IMR-90 (cell line): ENCODE data around the gene FDCSP. TPM values are rescaled to one million over a fixed set of nuclear protein-coding genes. Genes with fewer than 3 reads are reported as not detected.

ENCODE experiments used
- ATAC-seq: fragments of 200-7000 bp; cut with Tn5 transposase; 2 replicates; pipeline ENCODE4 v1.9.1; 2020; ENCODE audit warnings: low read depth, mild to moderate bottlenecking, moderate library complexity
- BruUV-seq: library from RNA; stranded (reverse); fragments of 400-500 nt; replicated peaks from 2 replicates; lab custom pipeline; 2021; lab: Mats Ljungman, UMichigan
- CTCF ChIA-PET: fragments of 300-600 bp; formaldehyde crosslinking; extraction: SDS; loops from one replicate; lab custom pipeline; 2021; ENCODE audit warnings: antibody characterized with exemption; lab: Yijun Ruan, JAX
- POLR2A ChIA-PET: fragments of 300-600 bp; sonication (Branson Sonifier 250); formaldehyde crosslinking; loops from one replicate; lab custom pipeline; 2022; ENCODE audit warnings: antibody characterized with exemption; ENCODE audit not compliant: unreplicated experiment; lab: Charles Lee
- DNase-seq: peaks from one replicate; pipeline ENCODE4 v3.0.0; 2013
- H2AFZ ChIP-seq: replicated peaks from 2 replicates; pipeline ENCODE3; 2013; ENCODE audit warnings: low read length, mild to moderate bottlenecking; ENCODE audit not compliant: poor library complexity
- H2AK5ac ChIP-seq: 2 replicates; pipeline ENCODE4 v1.6.1; 2013; ENCODE audit warnings: low read depth, low read length, inconsistent platforms
- H2AK9ac ChIP-seq: replicated peaks from 2 replicates; pipeline ENCODE3; 2013; ENCODE audit warnings: mild to moderate bottlenecking, low read depth, low read length, moderate library complexity; ENCODE audit not compliant: poor library complexity
- H2BK120ac ChIP-seq: 2 replicates; pipeline ENCODE4 v1.6.1; 2013; ENCODE audit warnings: low read depth, low read length, inconsistent platforms
- H2BK15ac ChIP-seq: 3 replicates; pipeline ENCODE4 v1.6.1; 2013; ENCODE audit warnings: low read depth, low read length, inconsistent platforms
- H2BK20ac ChIP-seq: 2 replicates; pipeline ENCODE4 v1.6.1; 2013; ENCODE audit warnings: low read depth, mild to moderate bottlenecking, inconsistent platforms, low read length, moderate library complexity
- H2BK5ac ChIP-seq: 2 replicates; pipeline ENCODE4 v1.6.1; 2013; ENCODE audit warnings: mild to moderate bottlenecking, low read depth, low read length, inconsistent platforms; ENCODE audit not compliant: poor library complexity, severe bottlenecking
- H3K14ac ChIP-seq: replicated peaks from 2 replicates; pipeline ENCODE4 v1.6.1; 2013; ENCODE audit warnings: low read depth, low read length, inconsistent platforms
- H3K18ac ChIP-seq: 2 replicates; pipeline ENCODE4 v1.6.1; 2013; ENCODE audit warnings: low read depth, low read length, control low read depth
- H3K23ac ChIP-seq: 2 replicates; pipeline ENCODE4 v1.6.1; 2013; ENCODE audit warnings: low read depth, low read length, inconsistent platforms
- H3K27ac ChIP-seq: 2 replicates; pipeline ENCODE4 v1.5.1; 2013; ENCODE audit warnings: mild to moderate bottlenecking, control low read depth, low read length; ENCODE audit not compliant: insufficient read depth
- H3K27me3 ChIP-seq: 2 replicates; pipeline ENCODE4 v1.6.1; 2013; ENCODE audit warnings: low read length; ENCODE audit not compliant: control insufficient read depth, insufficient read depth
- H3K36me3 ChIP-seq: 2 replicates; pipeline ENCODE4 v1.6.1; 2013; ENCODE audit warnings: low read length, mixed read lengths; ENCODE audit not compliant: control insufficient read depth, insufficient read depth
- H3K4ac ChIP-seq: 2 replicates; pipeline ENCODE4 v1.6.1; 2013; ENCODE audit warnings: low read depth, low read length, inconsistent platforms
- H3K4me1 ChIP-seq: 2 replicates; pipeline ENCODE4 v1.6.1; 2013; ENCODE audit warnings: low read length, mixed read lengths; ENCODE audit not compliant: control insufficient read depth, insufficient read depth
- H3K4me2 ChIP-seq: 2 replicates; pipeline ENCODE4 v1.6.1; 2013; ENCODE audit warnings: low read depth, mild to moderate bottlenecking, control low read depth, low read length, moderate library complexity
- H3K4me3 ChIP-seq: 2 replicates; pipeline ENCODE4 v1.5.1; 2013; ENCODE audit warnings: low read depth, mild to moderate bottlenecking, control low read depth, low read length, moderate library complexity; ENCODE audit not compliant: insufficient read depth
- H3K56ac ChIP-seq: 2 replicates; pipeline ENCODE4 v1.6.1; 2013; ENCODE audit warnings: low read length, inconsistent platforms; ENCODE audit not compliant: insufficient read depth; ENCODE audit errors: extremely low read depth
- H3K79me1 ChIP-seq, 2 experiments: 2 replicates each; pipeline ENCODE4 v1.6.1; 2013; ENCODE audit warnings: low read length in 2 of 2, inconsistent platforms in 1 of 2, low read depth in 1 of 2
- H3K9ac ChIP-seq: 2 replicates; pipeline ENCODE4 v1.6.1; 2013; ENCODE audit warnings: low read depth, low read length, control low read depth
- H3K9me1 ChIP-seq: 2 replicates; pipeline ENCODE4 v1.6.1; 2013; ENCODE audit warnings: low read length, inconsistent platforms; ENCODE audit not compliant: insufficient read depth
- H3K9me3 ChIP-seq: 2 replicates; pipeline ENCODE4 v1.6.1; 2013; ENCODE audit warnings: low read length; ENCODE audit not compliant: control insufficient read depth, insufficient read depth
- H4K20me1 ChIP-seq: 2 replicates; pipeline ENCODE4 v1.6.1; 2013; ENCODE audit warnings: low read length, inconsistent platforms; ENCODE audit not compliant: insufficient read depth
- H4K5ac ChIP-seq: 2 replicates; pipeline ENCODE4 v1.6.1; 2013; ENCODE audit warnings: mild to moderate bottlenecking, low read depth, low read length, control low read depth
- H4K8ac ChIP-seq, 2 experiments: 2 replicates each; pipeline ENCODE4 v1.6.1; 2013; ENCODE audit warnings: low read depth in 2 of 2, low read length in 2 of 2, control low read depth in 1 of 2, inconsistent platforms in 1 of 2
- H4K91ac ChIP-seq: 2 replicates; pipeline ENCODE4 v1.6.1; 2013; ENCODE audit warnings: low read depth, low read length, inconsistent platforms; ENCODE audit not compliant: insufficient read depth
- BHLHE40 ChIP-seq: fragments of 150-350 bp; IDR thresholded peaks from 2 replicates; pipeline ENCODE4 v1.6.1; 2016; ENCODE audit warnings: mild to moderate bottlenecking, low read depth, low read length
- CEBPB ChIP-seq: IDR thresholded peaks from 2 replicates; pipeline ENCODE4 v1.6.1; 2012; ENCODE audit warnings: low read depth, low read length, improper control_type of control experiment
- FOS ChIP-seq: fragments of 150-350 bp; IDR thresholded peaks from 2 replicates; pipeline ENCODE4 v1.6.1; 2016; ENCODE audit warnings: low read depth, low read length
- MAZ ChIP-seq: IDR thresholded peaks from 2 replicates; pipeline ENCODE4 v1.6.1; 2012; ENCODE audit warnings: low read depth, mild to moderate bottlenecking, low read length, improper control_type of control experiment, moderate library complexity, borderline replicate concordance
- MXI1 ChIP-seq: IDR thresholded peaks from 2 replicates; pipeline ENCODE4 v1.6.1; 2012; ENCODE audit warnings: low read depth, mild to moderate bottlenecking, low read length, moderate library complexity, borderline replicate concordance
- NFE2L2 ChIP-seq: fragments of 150-350 bp; IDR thresholded peaks from 2 replicates; pipeline ENCODE4 v1.6.1; 2016; ENCODE audit warnings: low read depth, mild to moderate bottlenecking, low read length
- POLR2A ChIP-seq: IDR thresholded peaks from 2 replicates; pipeline ENCODE4 v1.6.1; 2012; ENCODE audit warnings: mild to moderate bottlenecking, low read depth, low read length
- USF2 ChIP-seq: fragments of 150-350 bp; IDR thresholded peaks from 2 replicates; pipeline ENCODE4 v1.6.1; 2017; ENCODE audit warnings: mild to moderate bottlenecking, antibody characterized with exemption, low read length, low read depth
- WGBS, 2 experiments: methylation state at CpG; one replicate each; pipeline versions ENCODE4 v1.1.5 to v1.1.7; 2013; ENCODE audit warnings: missing lambda C conversion rate in 2 of 2; ENCODE audit not compliant: insufficient read length in 1 of 2; ENCODE audit errors: extremely low coverage in 2 of 2; 5-methylcytosine and 5-hydroxymethylcytosine counted together
- dilution Hi-C: fragments of 300-500 bp; cut with HindIII; formaldehyde crosslinking; loops from one replicate; pipeline ENCODE4 v1.14.3; 2018; ENCODE audit warnings: low sequenced_read_pairs; ENCODE audit not compliant: unreplicated experiment
- in situ Hi-C: fragments of 300-500 bp; cut with MboI; formaldehyde crosslinking; loops from 3 replicates; pipeline ENCODE4 v1.14.3; 2019; ENCODE audit warnings: low sequenced_read_pairs, inconsistent platforms, mixed read lengths
- intact Hi-C: fragments of 100-400 bp; cut with micrococcal nuclease; formaldehyde crosslinking; loops from 2 replicates; pipeline ENCODE4 v1.10.0; 2022
- polyA plus RNA-seq, 3 experiments: library from polyadenylated mRNA; depleted of rRNA; stranded (reverse); fragments of >200 nt; gene quantifications; 2 replicates each; pipeline ENCODE4 v1.2.3, GENCODE V29; 2012; ENCODE audit warnings: low replicate concordance in 1 of 3
- total RNA-seq: library from RNA; depleted of rRNA; stranded (reverse); fragments of >200 nt; gene quantifications from 2 replicates; pipeline ENCODE4 v1.2.3, GENCODE V29; 2012

The FDCSP gene
- total and polyA plus RNA-seq, 2 of the 4 experiments (the other 2 are of a cell fraction), result not detected

- dilution Hi-C loops, result no loop called here
Observed at GRCh38 chr4:70277121-70277520, 51.2 kb downstream of the FDCSP start.

More at GRCh38 chr4:70277121-70277520, 51.2 kb downstream of the FDCSP start:
- Histone ChIP-seq H3K4me3 (no peak overlapping the region), H2BK5ac (no peak overlapping the region), H3K18ac (no peak overlapping the region), H3K9me3 (no peaks in the 10 kb centered on the region), H2BK20ac (no peak overlapping the region), H3K27me3 (no peaks in the 10 kb centered on the region), H2AFZ (no peak overlapping the region), H3K9me1 (no peaks in the 10 kb centered on the region), H3K4me2 (no peak overlapping the region), H3K27ac (no peak overlapping the region), H3K23ac (no peak overlapping the region), H4K91ac (no peak overlapping the region), H4K20me1 (no peaks in the 10 kb centered on the region), H4K5ac (no peak overlapping the region), H3K79me1 (no peaks in the 10 kb centered on the region), H2BK15ac (no peak overlapping the region), H2AK5ac (no peak overlapping the region), H3K36me3 (no peaks in the 10 kb centered on the region), H3K14ac (no peak overlapping the region), H3K4ac (no peak overlapping the region), H3K9ac (no peak overlapping the region), H2BK120ac (no peak overlapping the region), H2AK9ac (no peak overlapping the region), H3K56ac (no peak overlapping the region), H4K8ac (no peak overlapping the region), H3K4me1 (no peaks in the 10 kb centered on the region)
- TF ChIP-seq FOS (no peak), NFE2L2 (no peak), USF2 (no peak), POLR2A (no peak), BHLHE40 (no peak), CEBPB (no peak), MXI1 (no peak), MAZ (no peak)
- CTCF ChIA-PET, result no interaction called here
- WGBS, 2 experiments, result no CpG with 5 or more reads among the region's 2 CpGs
- no peak for DNase-seq
- POLR2A ChIA-PET, result no interaction called here
- intact Hi-C loops, result no loop called here
- BruUV-seq, result no TSS peak
- ATAC-seq, result no peak
- in situ Hi-C loops, result no loop called here
